ENCODE measurements around the gene ST8SIA1. TPM values are rescaled to one million over a fixed set of nuclear protein-coding genes. Genes with fewer than 3 reads are reported as not detected.

ST8SIA1 gene
- total RNA-seq, 1 experiment from 2014 or later, result not detected

GRCh38 chr12:22266101-22266500, 68.4 kb downstream of the ST8SIA1 start:
- Histone ChIP-seq H4K20me1 (ENCODE audit: low read length) (no peaks in the 10 kb centered on the region), H3F3A (ENCODE audit: low read length, unreplicated experiment) (no peaks in the 10 kb centered on the region), H3K4me1 (ENCODE audit: insufficient read depth, low read length) (no peaks in the 10 kb centered on the region), H3K4me2 (ENCODE audit: low read length) (no peak overlapping the region), H3K9ac (ENCODE audit: low read length) (no peak overlapping the region), H3K4me3 (ENCODE audit: low read length) (no peak overlapping the region), H2AFZ (ENCODE audit: low read length) (no peak overlapping the region), H3K79me2 (ENCODE audit: low read length) (no peaks in the 10 kb centered on the region), H3K9me3 (ENCODE audit: low read length) (no peaks in the 10 kb centered on the region), H3K27ac (ENCODE audit: low read length) (no peak overlapping the region), H3K27me3 (ENCODE audit: low read length) (no peaks in the 10 kb centered on the region), H3K9me2 (replicated peaks; ENCODE audit: low read length) (no peaks in the 10 kb centered on the region), H3K36me3 (ENCODE audit: low read depth, low read length) (no peaks in the 10 kb centered on the region)
- CTCF ChIA-PET, result no interaction called here
- BruUV-seq (replicated peaks), result no TSS peak
- DNase-seq (peak; percentile 10), ATAC-seq (no peak)
- POLR2A ChIA-PET (ENCODE audit: unreplicated experiment), result no interaction called here
- no peak for TF ChIP-seq EZH2phosphoT487 (IDR thresholded peaks at IDR 0.05; ENCODE audit: borderline replicate concordance, low read length)
- no peak for TF ChIP-seq CTCF (conservative IDR thresholded peaks at IDR 0.05; ENCODE audit: low read depth, low read length)
- no peak for TF ChIP-seq EZH2 (IDR thresholded peaks at IDR 0.05; ENCODE audit: low read length, unreplicated experiment)
- intact Hi-C loops (cut with micrococcal nuclease), result no loop called here

- TF ChIP-seq EZH2phosphoT487 (IDR thresholded peaks at IDR 0.05; ENCODE audit: borderline replicate concordance, low read length), result no peak
- no peak for TF ChIP-seq EZH2 (IDR thresholded peaks at IDR 0.05; ENCODE audit: low read length, unreplicated experiment)
- no peak for TF ChIP-seq CTCF (conservative IDR thresholded peaks at IDR 0.05; ENCODE audit: low read depth, low read length)
- Histone ChIP-seq H3K79me2 (ENCODE audit: low read length) (no peaks in the 10 kb centered on the region), H2AFZ (ENCODE audit: low read length) (no peak overlapping the region), H3K27me3 (ENCODE audit: low read length) (no peaks in the 10 kb centered on the region), H3K9me3 (ENCODE audit: low read length) (no peaks in the 10 kb centered on the region), H3K4me1 (ENCODE audit: insufficient read depth, low read length) (no peaks in the 10 kb centered on the region), H3K9ac (ENCODE audit: low read length) (no peak overlapping the region), H4K20me1 (ENCODE audit: low read length) (no peaks in the 10 kb centered on the region), H3F3A (ENCODE audit: low read length, unreplicated experiment) (no peaks in the 10 kb centered on the region), H3K27ac (ENCODE audit: low read length) (no peak overlapping the region), H3K9me2 (replicated peaks; ENCODE audit: low read length) (no peaks in the 10 kb centered on the region), H3K36me3 (ENCODE audit: low read depth, low read length) (no peaks in the 10 kb centered on the region), H3K4me3 (ENCODE audit: low read length) (no peak overlapping the region), H3K4me2 (ENCODE audit: low read length) (no peak overlapping the region)
- ChIA-PET POLR2A (ENCODE audit: unreplicated experiment) (no interaction called here), CTCF (no interaction called here)
- DNase-seq (no peak), ATAC-seq (no peak)
- intact Hi-C loops (cut with micrococcal nuclease), result no loop called here
- BruUV-seq (replicated peaks), result no TSS peak
These were observed 70.1 kb downstream of the ST8SIA1 start for GRCh38 chr12:22264380-22264779.

GRCh38 chr12:22262309-22262708, 72.2 kb downstream of the ST8SIA1 start:
- no peak for ATAC-seq
- Histone ChIP-seq H3K9me2 (replicated peaks; ENCODE audit: low read length) (no peaks in the 10 kb centered on the region), H3F3A (ENCODE audit: low read length, unreplicated experiment) (no peaks in the 10 kb centered on the region), H3K4me3 (ENCODE audit: low read length) (no peak overlapping the region), H3K27me3 (ENCODE audit: low read length) (no peaks in the 10 kb centered on the region), H3K27ac (ENCODE audit: low read length) (no peak overlapping the region), H3K9ac (ENCODE audit: low read length) (no peak overlapping the region), H2AFZ (ENCODE audit: low read length) (no peak overlapping the region), H3K36me3 (ENCODE audit: low read depth, low read length) (no peaks in the 10 kb centered on the region), H3K4me2 (ENCODE audit: low read length) (no peak overlapping the region), H3K79me2 (ENCODE audit: low read length) (no peaks in the 10 kb centered on the region), H3K9me3 (ENCODE audit: low read length) (no peaks in the 10 kb centered on the region), H3K4me1 (ENCODE audit: insufficient read depth, low read length) (no peaks in the 10 kb centered on the region), H4K20me1 (ENCODE audit: low read length) (no peaks in the 10 kb centered on the region)
- TF ChIP-seq EZH2phosphoT487 (IDR thresholded peaks at IDR 0.05; ENCODE audit: borderline replicate concordance, low read length), result no peak
- TF ChIP-seq CTCF (conservative IDR thresholded peaks at IDR 0.05; ENCODE audit: low read depth, low read length), result no peak
- no peak for TF ChIP-seq EZH2 (IDR thresholded peaks at IDR 0.05; ENCODE audit: low read length, unreplicated experiment)
- CTCF ChIA-PET, result no interaction called here
- no TSS peak for BruUV-seq (replicated peaks)
- no peak for DNase-seq
- intact Hi-C loops (cut with micrococcal nuclease), result no loop called here
- POLR2A ChIA-PET (ENCODE audit: unreplicated experiment), result no interaction called here

Measured in PC-3 (cell line).